CD4-positive, alpha-beta memory T cell (primary cell): ENCODE results near the gene RNF10. TPM values are rescaled to one million over a fixed set of nuclear protein-coding genes. Genes with fewer than 3 reads are reported as not detected.

Experiments used
- CTCF ChIA-PET: fragments of 350-600 bp; sonication (Branson Sonifier 250); formaldehyde crosslinking; loops from one replicate; lab custom pipeline; 2021; ENCODE audit warnings: inconsistent platforms; ENCODE audit not compliant: partially characterized antibody; lab: Charles Lee
- POLR2A ChIA-PET: fragments of 350-600 bp; sonication (Branson Sonifier 250); formaldehyde crosslinking; loops from one replicate; lab custom pipeline; 2021; ENCODE audit not compliant: partially characterized antibody; lab: Charles Lee
- DNase-seq, 5 donors: peaks; one replicate each; pipeline versions ENCODE4 v3.0.0 to v3.0.0-alpha.2; 2020 to 2022; ENCODE audit warnings: mixed read lengths in 1 of 5
- H3K27ac ChIP-seq: one replicate; pipeline ENCODE4 v1.7.0; 2013; ENCODE audit warnings: low read depth, low read length
- H3K27me3 ChIP-seq: 2 replicates; pipeline ENCODE4 v1.7.0; 2013; ENCODE audit warnings: mild to moderate bottlenecking, low read length, moderate library complexity; ENCODE audit not compliant: insufficient read depth
- H3K36me3 ChIP-seq: 2 replicates; pipeline ENCODE4 v1.7.0; 2013; ENCODE audit warnings: mild to moderate bottlenecking, low read length, moderate library complexity; ENCODE audit not compliant: insufficient read depth
- H3K4me1 ChIP-seq: 2 replicates; pipeline ENCODE4 v1.7.0; 2013; ENCODE audit warnings: mild to moderate bottlenecking, low read length, moderate library complexity; ENCODE audit not compliant: insufficient read depth
- H3K4me3 ChIP-seq, 2 donors: one replicate each; pipeline ENCODE4 v1.7.0; 2013; ENCODE audit warnings: low read length in 2 of 2, mild to moderate bottlenecking in 1 of 2
- H3K9me3 ChIP-seq, 2 donors: one replicate each; pipeline ENCODE4 v1.7.0; 2013; ENCODE audit warnings: low read length in 2 of 2, control low read depth in 1 of 2; ENCODE audit not compliant: control insufficient read depth in 1 of 2
- H3K27ac Mint-ChIP-seq, 7 donors: one replicate each; pipeline ENCODE4 v1.8.0; 2020 to 2021; ENCODE audit warnings: mixed read lengths in 7 of 7, mild to moderate bottlenecking in 6 of 7, inconsistent platforms in 3 of 7, moderate library complexity in 3 of 7
- H3K27me3 Mint-ChIP-seq, 2 donors: one replicate each; pipeline ENCODE4 v1.8.0; 2020 to 2021; ENCODE audit warnings: mixed read lengths in 2 of 2
- H3K36me3 Mint-ChIP-seq, 2 donors: one replicate each; pipeline ENCODE4 v1.8.0; 2020 to 2021; ENCODE audit warnings: mixed read lengths in 2 of 2, inconsistent platforms in 1 of 2, mild to moderate bottlenecking in 1 of 2
- H3K4me1 Mint-ChIP-seq, 4 donors: one replicate each; pipeline ENCODE4 v1.8.0; 2020 to 2021; ENCODE audit warnings: mixed read lengths in 4 of 4, mild to moderate bottlenecking in 1 of 4
- H3K4me3 Mint-ChIP-seq, 8 donors: one replicate each; pipeline ENCODE4 v1.8.0; 2020 to 2021; ENCODE audit warnings: mixed read lengths in 8 of 8, mild to moderate bottlenecking in 7 of 8, moderate library complexity in 6 of 8, inconsistent platforms in 3 of 8
- H3K9me3 Mint-ChIP-seq, 8 donors: one replicate each; pipeline ENCODE4 v1.8.0; 2020 to 2021; ENCODE audit warnings: mixed read lengths in 8 of 8, mild to moderate bottlenecking in 5 of 8, inconsistent platforms in 3 of 8, moderate library complexity in 1 of 8
- intact Hi-C: fragments of 100-400 bp; cut with micrococcal nuclease; formaldehyde crosslinking; loops from one replicate; pipeline ENCODE4 v1.15.1; 2023
- polyA plus RNA-seq, 2 donors: library from polyadenylated mRNA; unstranded; fragments of 300-500 nt; fragmentation: Illumina TruSeq; gene quantifications; one replicate each; pipeline ENCODE4 v1.2.3, GENCODE V29; 2021
- total RNA-seq, 2 experiments: library from RNA; stranded (reverse); gene quantifications; one replicate each; pipeline ENCODE4 v1.2.3, GENCODE V29; 2021

RNF10 gene
- total and polyA plus RNA-seq, 4 experiments from 2014 or later, result 101 to 249 (median 195) TPM

DNA sequence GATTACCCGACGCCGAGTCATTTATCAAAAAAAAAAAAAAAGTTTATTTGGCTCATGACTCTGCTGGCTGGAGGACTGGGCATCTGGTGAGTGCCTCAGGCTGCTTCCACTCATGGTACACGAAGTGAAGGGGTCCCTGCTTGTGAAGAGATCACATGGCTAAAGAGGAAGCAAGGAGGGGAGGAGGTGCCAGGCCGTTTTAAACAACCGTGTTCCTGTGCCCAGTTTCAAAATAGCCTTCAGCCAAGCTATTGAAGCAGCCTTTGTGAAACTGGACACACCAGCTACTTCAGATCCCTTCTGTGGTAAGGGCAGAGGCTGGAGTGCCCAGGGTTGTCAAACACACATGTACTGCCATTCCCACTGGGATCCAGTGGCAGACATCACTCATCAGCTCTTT is 39.4 kb downstream of the RNF10 start:
- Histone ChIP-seq H3K27ac (no peak overlapping the region), H3K36me3 (peaks cover 77% of the 10 kb centered on the region), H3K9me3 (no peaks in the 10 kb centered on the region), H3K27me3 (no peaks in the 10 kb centered on the region), H3K4me1 (no peaks in the 10 kb centered on the region), H3K4me3 (no peak overlapping the region)
- H3K9me3 Mint-ChIP-seq, result no peaks in the 10 kb centered on the region
- H3K27me3 Mint-ChIP-seq, result no peaks in the 10 kb centered on the region
- ChIA-PET CTCF (no interaction called here), POLR2A (no interaction called here)
- no peak overlapping the region for H3K4me3 Mint-ChIP-seq
- H3K36me3 Mint-ChIP-seq, result peaks cover 48 to 88% of the 10 kb centered on the region in 2 donors
- intact Hi-C loops, result no loop called here
- H3K27ac Mint-ChIP-seq, result peak overlapping the region in 1 of 7 donors; percentile 32
- peaks cover 0 to 2% (median under 1%) of the 10 kb centered on the region in 4 donors for H3K4me1 Mint-ChIP-seq
- no peak for DNase-seq

DNA sequence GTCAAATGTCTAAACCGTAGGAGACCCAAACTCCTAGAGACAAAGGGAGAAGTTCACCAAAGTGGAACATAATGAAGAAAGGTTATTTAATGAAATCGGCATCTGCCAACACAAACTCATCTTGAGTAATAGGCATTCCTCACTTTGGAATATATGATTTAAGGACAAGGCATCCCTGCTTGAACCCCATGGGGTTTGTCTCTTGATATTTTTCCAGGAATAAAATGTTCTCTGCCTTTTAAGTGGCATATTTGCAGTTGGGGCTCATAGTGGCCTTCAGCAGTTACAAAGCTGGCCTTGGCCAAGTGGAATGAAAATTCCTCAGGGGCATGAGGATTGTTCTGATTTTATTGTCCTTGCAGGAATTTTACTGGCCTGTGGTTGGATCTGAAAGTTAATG is 40.0 kb downstream of the RNF10 start:
- peak overlapping the region in 2 of 7 donors; percentile 18 to 32 for H3K27ac Mint-ChIP-seq

DNA sequence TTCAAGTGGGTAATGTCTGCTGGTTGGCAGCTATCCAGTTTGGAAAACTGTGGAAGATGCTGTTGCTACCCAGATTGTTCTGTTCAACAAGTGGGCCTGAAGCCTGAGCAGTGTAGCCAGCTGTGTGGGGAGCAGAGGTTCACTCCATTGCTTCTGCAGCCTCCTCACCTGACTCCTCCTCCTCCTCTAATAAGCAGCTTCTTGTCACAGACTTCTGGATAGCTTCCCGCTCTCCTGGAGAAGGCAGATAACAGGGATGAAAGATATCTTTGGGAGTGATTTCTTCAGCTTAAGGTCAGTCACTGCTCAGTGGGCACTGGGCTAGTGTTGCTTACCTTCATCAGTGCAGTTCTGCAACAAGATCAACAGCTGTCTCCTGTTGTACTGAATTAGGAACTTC is 45.0 kb downstream of the RNF10 start:
- Histone ChIP-seq H3K4me1 (peaks cover 28% of the 10 kb centered on the region), H3K36me3 (peaks cover 44% of the 10 kb centered on the region), H3K27me3 (no peaks in the 10 kb centered on the region), H3K4me3 (no peak overlapping the region), H3K27ac (no peak overlapping the region), H3K9me3 (no peaks in the 10 kb centered on the region)
- peaks cover 19 to 43% (median 37%) of the 10 kb centered on the region in 4 donors for H3K4me1 Mint-ChIP-seq
- peak overlapping the region in 2 of 8 donors; percentile 14 to 76 for H3K4me3 Mint-ChIP-seq
- H3K36me3 Mint-ChIP-seq, result peaks cover 23 to 59% of the 10 kb centered on the region in 2 donors
- H3K9me3 Mint-ChIP-seq, result peaks cover 0 to 4% (median 0%) of the 10 kb centered on the region in 8 donors
- ChIA-PET CTCF (interaction anchor here (1.0 to 6.6 kb wide), 4 partner anchors 11 to 70 kb away, joined by 3 to 110 read pairs (median 3); no protein-coding TSS in a partner anchor), POLR2A (interaction anchor here (1.4 to 2.8 kb wide), 3 partner anchors 9 to 110 kb away, joined by 3 to 13 read pairs (median 3); partner anchors contain the start of genes DYNLL1 and SRSF9)
- DNase-seq, result no peak
- no peaks in the 10 kb centered on the region for H3K27me3 Mint-ChIP-seq
- intact Hi-C loops, result no loop called here
- H3K27ac Mint-ChIP-seq, result peak overlapping the region in 5 of 7 donors; percentile 9 to 94 (median 38)

More for the DNA sequence above, 40.0 kb downstream of the RNF10 start:
- peaks cover 48 to 88% of the 10 kb centered on the region in 2 donors for H3K36me3 Mint-ChIP-seq
- H3K9me3 Mint-ChIP-seq, result no peaks in the 10 kb centered on the region
- no peak overlapping the region for H3K27ac ChIP-seq
- DNase-seq, result no peak
- intact Hi-C loops, result no loop called here
- H3K27me3 ChIP-seq, result no peaks in the 10 kb centered on the region
- no peaks in the 10 kb centered on the region for H3K4me1 ChIP-seq
- peaks cover under 1 to 2% (median 1%) of the 10 kb centered on the region in 4 donors for H3K4me1 Mint-ChIP-seq
- POLR2A ChIA-PET, result no interaction called here
- no peak overlapping the region for H3K4me3 Mint-ChIP-seq
- CTCF ChIA-PET, result no interaction called here
- no peak overlapping the region for H3K4me3 ChIP-seq
- H3K36me3 ChIP-seq, result peaks cover 78% of the 10 kb centered on the region
- H3K9me3 ChIP-seq, result no peaks in the 10 kb centered on the region
- H3K27me3 Mint-ChIP-seq, result no peaks in the 10 kb centered on the region

DNA sequence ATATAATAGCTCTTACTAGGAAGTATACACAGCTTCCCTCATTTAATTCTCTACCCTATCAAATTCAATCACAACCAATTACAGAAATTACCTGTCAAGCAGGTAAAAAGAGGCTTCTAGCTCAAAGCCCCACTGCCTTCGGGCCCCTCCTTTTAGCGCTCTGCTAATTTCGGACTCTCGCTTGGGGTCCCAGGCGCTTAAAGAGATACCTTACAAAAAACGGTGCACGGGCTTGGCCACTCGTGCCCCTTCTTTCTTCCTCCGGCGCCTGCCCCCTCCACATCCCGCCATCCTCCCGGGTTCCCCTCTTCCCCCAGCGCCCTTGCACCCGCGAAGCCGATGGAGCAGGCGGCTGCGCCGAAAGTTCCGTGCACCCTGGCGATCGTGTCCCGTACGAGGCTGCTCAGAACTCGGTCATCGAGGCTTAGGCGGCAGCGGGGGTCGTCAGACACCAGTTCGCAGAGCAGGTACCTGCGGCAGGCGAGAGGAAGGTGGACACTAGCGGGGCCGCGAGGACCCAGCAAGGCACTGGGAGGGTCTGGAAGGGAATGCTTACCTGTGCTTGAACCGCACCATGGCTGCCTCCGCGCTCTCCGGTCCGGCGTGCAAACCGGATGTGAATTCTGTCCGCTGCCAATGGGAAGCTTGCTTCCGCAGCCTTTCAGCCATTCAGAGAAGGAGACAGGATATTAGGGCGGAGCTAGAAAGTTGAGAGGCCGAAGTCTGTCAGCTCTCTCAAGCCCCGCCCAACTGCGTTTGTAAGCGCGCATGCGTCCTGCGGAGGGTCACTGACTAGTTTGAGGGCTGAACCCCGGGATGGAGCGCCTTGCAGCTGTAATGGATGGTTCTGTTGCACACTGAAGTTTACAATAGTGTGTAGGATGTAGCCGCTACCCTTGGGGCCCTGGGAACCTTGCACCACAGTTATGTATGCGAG is 46.9 kb downstream of the RNF10 start, which contains the start of gene POP5:
TSS of gene POP5 (minus strand) at position 616 of the 937 bp plus-strand sequence. CDS start at position 576, 40 bp downstream.
- intact Hi-C loops, result loop anchor here (1.0 to 5.0 kb wide), 6 partner anchors 46 to 264 kb away; partner anchors contain the start of genes ACADS, COX6A1, DYNLL1 and RNF10
- POLR2A ChIA-PET, result interaction anchor here (0.5 to 3.6 kb wide), 24 partner anchors 9 to 1307 kb away, joined by 3 to 15 read pairs (median 4); partner anchors contain the start of genes COX6A1, DYNLL1, GATC and MLEC
- Mint-ChIP-seq H3K4me3 (peak within 1 kb of the TSS; percentile 96 to 99 (median 98)), H3K4me1 (peaks cover 17 to 43% (median 37%) of the 10 kb centered on the region in 4 donors), H3K9me3 (peaks cover 0 to 4% (median 0%) of the 10 kb centered on the region in 8 donors), H3K36me3 (peaks cover 10 to 42% of the 10 kb centered on the region in 2 donors), H3K27me3 (no peaks in the 10 kb centered on the region), H3K27ac (peak within 1 kb of the TSS; percentile 92 to 98 (median 96))
- peak within 1 kb of the TSS; percentile 90 to 94 for H3K4me3 ChIP-seq
- H3K9me3 ChIP-seq, result no peaks in the 10 kb centered on the region
- peaks cover 27% of the 10 kb centered on the region for H3K36me3 ChIP-seq
- peak; percentile 90 to 96 (median 91) for DNase-seq
- no peaks in the 10 kb centered on the region for H3K27me3 ChIP-seq
- H3K4me1 ChIP-seq, result peaks cover 34% of the 10 kb centered on the region
- H3K27ac ChIP-seq, result peak within 1 kb of the TSS; percentile 72
- CTCF ChIA-PET, result interaction anchor here (0.7 to 6.6 kb wide), 22 partner anchors 10 to 643 kb away, joined by 3 to 110 read pairs (median 4); partner anchors contain the start of genes COX6A1 and RPLP0

DNA sequence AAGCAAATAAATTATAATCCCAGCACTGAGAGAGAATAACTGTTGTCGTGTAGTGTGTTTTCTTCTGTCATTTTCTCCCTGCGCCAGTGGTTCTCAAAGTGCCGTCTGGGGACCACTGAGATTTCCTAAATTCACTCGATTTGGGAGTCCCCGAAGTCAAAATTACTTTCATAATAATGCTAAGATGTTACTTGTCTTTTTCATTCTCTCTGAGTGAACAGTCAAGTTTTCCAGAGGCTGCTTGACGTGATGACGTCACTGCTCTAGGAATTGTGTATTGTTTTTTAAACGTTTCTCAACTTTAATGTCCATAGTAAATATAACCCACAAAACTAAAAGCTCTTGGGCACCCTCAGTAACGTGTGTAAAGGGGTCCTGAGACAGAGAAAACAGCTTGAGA is 47.8 kb downstream of the RNF10 start:
- Histone ChIP-seq H3K27me3 (no peaks in the 10 kb centered on the region), H3K4me1 (peaks cover 34% of the 10 kb centered on the region), H3K36me3 (peaks cover 18% of the 10 kb centered on the region), H3K27ac (peak overlapping the region; percentile 72), H3K9me3 (no peaks in the 10 kb centered on the region), H3K4me3 (peak overlapping the region; percentile 90 to 94)
- Mint-ChIP-seq H3K4me1 (peaks cover 17 to 43% (median 37%) of the 10 kb centered on the region in 4 donors), H3K4me3 (peak overlapping the region; percentile 96 to 99 (median 98)), H3K36me3 (peaks cover 6 to 32% of the 10 kb centered on the region in 2 donors), H3K9me3 (peaks cover 0 to 4% (median 0%) of the 10 kb centered on the region in 8 donors), H3K27ac (peak overlapping the region; percentile 92 to 98 (median 96)), H3K27me3 (no peaks in the 10 kb centered on the region)
- no peak for DNase-seq
- ChIA-PET POLR2A (interaction anchor here (0.6 to 3.6 kb wide), 19 partner anchors 8 to 1306 kb away, joined by 3 to 15 read pairs (median 4); partner anchors contain the start of genes COX6A1, DYNLL1, GATC and MLEC), CTCF (interaction anchor here (1.0 to 6.6 kb wide), 21 partner anchors 10 to 642 kb away, joined by 3 to 110 read pairs (median 4); partner anchors contain the start of genes COX6A1 and RPLP0)
- intact Hi-C loops, result loop anchor here (1.0 to 5.0 kb wide), 6 partner anchors 47 to 265 kb away; partner anchors contain the start of genes ACADS, COX6A1, DYNLL1 and RNF10

DNA sequence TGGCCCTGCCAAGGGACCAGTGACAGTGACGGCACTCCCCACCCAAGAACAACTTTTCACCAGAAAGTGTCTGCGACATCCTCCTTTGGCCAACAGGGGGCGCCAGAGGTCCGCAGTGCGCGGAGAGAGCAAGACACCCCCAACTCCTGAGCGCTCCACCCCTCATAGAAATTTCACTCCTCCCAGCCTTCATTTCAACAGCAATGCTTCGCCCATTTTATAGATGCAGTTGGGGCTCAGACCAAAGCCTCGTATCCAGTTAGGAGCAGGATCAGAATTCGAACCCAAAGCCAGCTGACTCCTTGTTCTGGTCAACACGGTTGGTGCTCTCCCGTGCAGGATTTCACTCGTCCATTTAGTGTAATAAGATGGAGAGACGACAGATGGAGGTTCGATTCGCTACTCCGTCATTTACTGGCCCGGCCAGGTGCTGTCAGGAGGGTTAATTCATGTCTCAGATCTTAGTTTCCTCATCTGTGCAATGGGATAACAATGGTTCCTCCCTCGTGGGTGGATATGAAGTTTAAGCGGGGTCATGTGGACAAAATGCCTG is 49.4 kb downstream of the RNF10 start:
- peaks cover 8% of the 10 kb centered on the region for H3K36me3 ChIP-seq
- no peaks in the 10 kb centered on the region for H3K27me3 ChIP-seq
- Mint-ChIP-seq H3K27me3 (no peaks in the 10 kb centered on the region), H3K9me3 (peaks cover 0 to 4% (median 0%) of the 10 kb centered on the region in 8 donors), H3K27ac (peak overlapping the region; percentile 14 to 94 (median 73)), H3K36me3 (peaks cover 0 to 18% of the 10 kb centered on the region in 2 donors), H3K4me1 (peaks cover 17 to 43% (median 37%) of the 10 kb centered on the region in 4 donors), H3K4me3 (peak overlapping the region; percentile 67 to 90 (median 80))
- intact Hi-C loops, result loop anchor here (1.0 to 5.0 kb wide), 5 partner anchors 66 to 513 kb away; partner anchors contain the start of gene COX6A1
- ChIA-PET CTCF (interaction anchor here (0.9 to 6.6 kb wide), 12 partner anchors 8 to 477 kb away, joined by 3 to 110 read pairs (median 5); no protein-coding TSS in a partner anchor), POLR2A (interaction anchor here (1.6 to 3.6 kb wide), 2 partner anchors 49 to 127 kb away, joined by 5 to 15 read pairs; partner anchors contain the start of genes RNF10 and UNC119B)
- no peak overlapping the region for H3K27ac ChIP-seq
- H3K9me3 ChIP-seq, result no peaks in the 10 kb centered on the region
- H3K4me1 ChIP-seq, result peaks cover 34% of the 10 kb centered on the region
- no peak overlapping the region for H3K4me3 ChIP-seq
- peak; percentile 74 to 85 (median 83) for DNase-seq
